Bronchial epithelial cell (primary cell): Measurements from ENCODE around the gene NKAIN2. TPM values are rescaled to one million over a fixed set of nuclear protein-coding genes. Genes with fewer than 3 reads are reported as not detected.

Experiments used
- DNase-seq: peaks from one replicate; pipeline ENCODE4 v3.0.0-alpha.2; 2010; ENCODE audit warnings: low read depth
- FAIRE-seq: peaks from 2 replicates; lab custom pipeline; 2011; peaks lifted over from hg19 to GRCh38; lab: Jason Lieb, UNC
- H3K27me3 ChIP-seq: 2 replicates; pipeline ENCODE4 v1.5.1; 2011; ENCODE audit warnings: low read length; ENCODE audit not compliant: control insufficient read depth, insufficient read depth
- H3K36me3 ChIP-seq: 2 replicates; pipeline ENCODE4 v1.5.1; 2011; ENCODE audit warnings: low read length; ENCODE audit not compliant: control insufficient read depth, insufficient read depth
- H3K4me3 ChIP-seq: 2 replicates; pipeline ENCODE4 v1.5.1; 2011; ENCODE audit warnings: mild to moderate bottlenecking, low read depth, low read length, control low read depth
- CTCF ChIP-seq: IDR thresholded peaks from 2 replicates; pipeline ENCODE4 v1.5.1; 2011; ENCODE audit warnings: mild to moderate bottlenecking, moderate library complexity, low read length, control low read depth, inconsistent platforms; ENCODE audit not compliant: insufficient read depth, severe bottlenecking
- total RNA-seq: library from RNA; depleted of rRNA; stranded (reverse); fragments of >200 nt; gene quantifications from 2 replicates; pipeline ENCODE4 v1.2.1, GENCODE V29; 2014

NKAIN2 gene
- total RNA-seq, 1 donor from 2014 or later, result under 0.01 TPM

- FAIRE-seq (no peak), DNase-seq (no peak)
- no peaks in the 10 kb centered on the region for H3K27me3 ChIP-seq
- no peak for TF ChIP-seq CTCF
- H3K4me3 ChIP-seq, result no peak overlapping the region
- no peaks in the 10 kb centered on the region for H3K36me3 ChIP-seq
Measured at GRCh38 chr6:124512431-124512830, 708.8 kb downstream of the NKAIN2 start.

GRCh38 chr6:124517339-124517738 is 713.7 kb downstream of the NKAIN2 start:
- H3K36me3 ChIP-seq, result no peaks in the 10 kb centered on the region
- DNase-seq (no peak), FAIRE-seq (no peak)
- H3K27me3 ChIP-seq, result no peaks in the 10 kb centered on the region
- no peak overlapping the region for H3K4me3 ChIP-seq
- TF ChIP-seq CTCF, result no peak

- Histone ChIP-seq H3K27me3 (no peaks in the 10 kb centered on the region), H3K4me3 (no peak overlapping the region), H3K36me3 (no peaks in the 10 kb centered on the region)
- no peak for DNase-seq
- FAIRE-seq, result no peak
- TF ChIP-seq CTCF, result no peak
Measured at GRCh38 chr6:124520514-124520913, 716.8 kb downstream of the NKAIN2 start.

GRCh38 chr6:124522335-124522734 is 718.7 kb downstream of the NKAIN2 start:
- H3K36me3 ChIP-seq, result no peaks in the 10 kb centered on the region
- no peak for FAIRE-seq

GRCh38 chr6:124524491-124525200 is 721.0 kb downstream of the NKAIN2 start:
- no peak for TF ChIP-seq CTCF

More at GRCh38 chr6:124522335-124522734, 718.7 kb downstream of the NKAIN2 start:
- no peak for TF ChIP-seq CTCF
- no peak for DNase-seq
- Histone ChIP-seq H3K27me3 (no peaks in the 10 kb centered on the region), H3K4me3 (no peak overlapping the region)

GRCh38 chr6:124530926-124531325 is 727.3 kb downstream of the NKAIN2 start:
- FAIRE-seq, result no peak
- TF ChIP-seq CTCF, result no peak
- DNase-seq, result no peak

More at GRCh38 chr6:124524491-124525200, 721.0 kb downstream of the NKAIN2 start:
- FAIRE-seq, result no peak
- H3K27me3 ChIP-seq, result no peaks in the 10 kb centered on the region
- H3K4me3 ChIP-seq, result no peak overlapping the region
- no peak for DNase-seq
- H3K36me3 ChIP-seq, result no peaks in the 10 kb centered on the region

More at GRCh38 chr6:124530926-124531325, 727.3 kb downstream of the NKAIN2 start:
- no peaks in the 10 kb centered on the region for H3K27me3 ChIP-seq
- H3K36me3 ChIP-seq, result no peaks in the 10 kb centered on the region
- H3K4me3 ChIP-seq, result no peak overlapping the region
